ENCODE data around the gene PYGB. TPM values are rescaled to one million over a fixed set of nuclear protein-coding genes. Genes with fewer than 3 reads are reported as not detected.

Gene PYGB
- total RNA-seq, 1 donor from 2014 or later, result 57.9 TPM

DNA sequence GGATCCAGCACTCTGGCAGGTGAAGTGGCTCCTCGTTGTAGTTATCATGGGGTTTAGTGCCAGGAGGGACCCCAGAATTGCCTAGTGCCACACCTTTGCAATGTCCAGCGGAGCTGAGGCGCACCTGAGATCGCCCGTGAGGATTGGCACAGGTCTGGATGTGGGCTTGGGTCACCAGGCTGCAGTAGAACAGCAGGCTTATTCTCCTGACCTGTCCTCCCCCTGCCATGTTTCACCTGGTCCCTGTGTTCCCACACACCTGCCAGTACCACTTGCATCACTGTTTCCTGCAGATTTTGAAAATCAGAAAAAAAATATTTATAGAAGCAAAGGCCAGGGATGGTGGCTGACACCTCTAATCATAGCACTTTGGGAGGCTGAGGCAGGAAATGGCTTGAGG is 35.6 kb upstream of the PYGB start:
- TF ChIP-seq, protein P1, sequence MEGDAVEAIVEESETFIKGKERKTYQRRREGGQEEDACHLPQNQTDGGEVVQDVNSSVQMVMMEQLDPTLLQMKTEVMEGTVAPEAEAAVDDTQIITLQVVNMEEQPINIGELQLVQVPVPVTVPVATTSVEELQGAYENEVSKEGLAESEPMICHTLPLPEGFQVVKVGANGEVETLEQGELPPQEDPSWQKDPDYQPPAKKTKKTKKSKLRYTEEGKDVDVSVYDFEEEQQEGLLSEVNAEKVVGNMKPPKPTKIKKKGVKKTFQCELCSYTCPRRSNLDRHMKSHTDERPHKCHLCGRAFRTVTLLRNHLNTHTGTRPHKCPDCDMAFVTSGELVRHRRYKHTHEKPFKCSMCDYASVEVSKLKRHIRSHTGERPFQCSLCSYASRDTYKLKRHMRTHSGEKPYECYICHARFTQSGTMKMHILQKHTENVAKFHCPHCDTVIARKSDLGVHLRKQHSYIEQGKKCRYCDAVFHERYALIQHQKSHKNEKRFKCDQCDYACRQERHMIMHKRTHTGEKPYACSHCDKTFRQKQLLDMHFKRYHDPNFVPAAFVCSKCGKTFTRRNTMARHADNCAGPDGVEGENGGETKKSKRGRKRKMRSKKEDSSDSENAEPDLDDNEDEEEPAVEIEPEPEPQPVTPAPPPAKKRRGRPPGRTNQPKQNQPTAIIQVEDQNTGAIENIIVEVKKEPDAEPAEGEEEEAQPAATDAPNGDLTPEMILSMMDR (IDR thresholded peaks at IDR 0.05; ENCODE audit: unreplicated experiment), result no peak
- peaks cover 14% of the 10 kb centered on the region for H3K36me3 Mint-ChIP-seq (ENCODE audit: low read depth, unreplicated experiment)
- peaks cover 4% of the 10 kb centered on the region for H3K27me3 Mint-ChIP-seq (ENCODE audit: unreplicated experiment)
- H3K4me1 Mint-ChIP-seq (ENCODE audit: unreplicated experiment), result no peaks in the 10 kb centered on the region
- H3K27ac Mint-ChIP-seq (ENCODE audit: unreplicated experiment), result no peak overlapping the region
- DNase-seq (ENCODE audit: low spot score), result no peak
- no peaks in the 10 kb centered on the region for H3K9me3 Mint-ChIP-seq (ENCODE audit: unreplicated experiment)
- H3K4me3 Mint-ChIP-seq (ENCODE audit: unreplicated experiment), result no peak overlapping the region

DNA sequence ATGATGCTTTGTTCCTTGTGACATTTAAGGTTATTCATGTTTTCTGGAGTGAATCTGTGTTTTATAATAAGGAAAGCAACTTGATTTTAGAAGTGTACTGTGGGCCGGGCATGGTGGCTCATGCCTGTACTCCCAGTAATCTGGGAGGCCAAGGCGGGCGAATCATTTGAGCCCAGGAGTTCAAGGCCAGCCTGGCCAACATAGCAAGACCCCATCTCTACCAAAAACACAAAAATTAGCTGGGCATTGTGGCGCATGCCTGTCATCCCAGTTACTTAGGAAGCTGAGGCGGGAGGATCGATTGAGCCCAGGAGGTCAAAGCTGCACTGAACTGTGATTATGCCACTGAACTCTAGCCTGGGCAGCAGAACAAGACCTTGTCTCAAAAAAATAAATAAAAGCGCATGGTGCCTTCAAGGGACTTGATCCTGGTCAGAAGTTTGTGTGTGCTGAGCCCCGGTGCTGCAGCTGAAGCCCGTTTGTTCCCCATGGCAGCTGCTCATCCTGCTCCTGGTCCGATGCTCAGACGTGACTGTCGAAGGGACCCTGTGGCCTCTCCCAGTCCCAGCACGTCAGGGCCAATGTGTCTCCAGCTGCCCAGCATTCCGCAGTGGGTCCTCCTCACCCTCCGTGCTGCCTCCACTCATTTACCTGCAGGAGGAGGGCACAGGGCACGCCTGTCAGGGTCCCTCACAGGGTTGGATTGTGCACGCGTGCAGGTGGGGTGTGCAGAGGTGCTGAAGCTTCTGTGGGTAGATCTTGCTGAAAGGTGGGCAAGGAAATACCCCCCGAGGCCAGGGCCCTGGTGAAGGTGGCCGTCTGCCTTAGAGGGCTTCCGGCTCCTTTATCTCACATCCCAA is 34.1 kb upstream of the PYGB start:
- TF ChIP-seq, protein P1 (IDR thresholded peaks at IDR 0.05; ENCODE audit: unreplicated experiment), result no peak

GRCh38 chr20:25214426-25214790 is 33.5 kb upstream of the PYGB start:
- H3K36me3 Mint-ChIP-seq (ENCODE audit: low read depth, unreplicated experiment), result peaks cover 14% of the 10 kb centered on the region
- peaks cover 8% of the 10 kb centered on the region for H3K27me3 Mint-ChIP-seq (ENCODE audit: unreplicated experiment)
- no peak overlapping the region for H3K4me3 Mint-ChIP-seq (ENCODE audit: unreplicated experiment)
- TF ChIP-seq, protein P1 (IDR thresholded peaks at IDR 0.05; ENCODE audit: unreplicated experiment), result no peak
- DNase-seq (ENCODE audit: low spot score), result no peak
- no peak overlapping the region for H3K27ac Mint-ChIP-seq (ENCODE audit: unreplicated experiment)
- H3K9me3 Mint-ChIP-seq (ENCODE audit: unreplicated experiment), result no peaks in the 10 kb centered on the region
- no peaks in the 10 kb centered on the region for H3K4me1 Mint-ChIP-seq (ENCODE audit: unreplicated experiment)

More for the DNA sequence above, 34.1 kb upstream of the PYGB start:
- Mint-ChIP-seq H3K4me1 (ENCODE audit: unreplicated experiment) (no peaks in the 10 kb centered on the region), H3K36me3 (ENCODE audit: low read depth, unreplicated experiment) (peaks cover 14% of the 10 kb centered on the region), H3K4me3 (ENCODE audit: unreplicated experiment) (no peak overlapping the region), H3K27me3 (ENCODE audit: unreplicated experiment) (peaks cover 8% of the 10 kb centered on the region), H3K9me3 (ENCODE audit: unreplicated experiment) (no peaks in the 10 kb centered on the region), H3K27ac (ENCODE audit: unreplicated experiment) (no peak overlapping the region)
- no peak for DNase-seq (ENCODE audit: low spot score)

GRCh38 chr20:25214819-25215218 is 33.1 kb upstream of the PYGB start:
- TF ChIP-seq, protein P1 (IDR thresholded peaks at IDR 0.05; ENCODE audit: unreplicated experiment), result no peak

DNA sequence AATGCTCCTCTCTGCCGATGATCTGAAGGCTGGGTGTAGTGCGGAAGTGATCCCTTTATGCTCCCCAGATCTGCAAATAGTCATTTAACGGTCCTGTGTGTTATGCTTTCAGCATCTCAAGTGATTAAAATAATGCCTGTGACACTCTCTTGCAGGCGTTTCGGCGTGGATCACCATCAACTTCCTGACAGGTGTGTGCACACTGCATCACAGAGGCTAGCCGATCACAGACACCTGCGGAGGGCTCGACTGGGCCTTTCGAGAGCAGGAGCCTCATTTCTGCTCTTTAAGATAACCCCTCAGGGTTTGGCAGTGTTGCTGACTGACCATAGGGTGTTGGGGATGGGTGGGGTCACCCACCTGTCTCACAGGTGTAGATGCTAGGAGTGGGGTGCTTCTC is 32.4 kb upstream of the PYGB start:
- no peak overlapping the region for H3K27ac Mint-ChIP-seq (ENCODE audit: unreplicated experiment)
- no peak for DNase-seq (ENCODE audit: low spot score)
- no peaks in the 10 kb centered on the region for H3K4me1 Mint-ChIP-seq (ENCODE audit: unreplicated experiment)
- no peaks in the 10 kb centered on the region for H3K9me3 Mint-ChIP-seq (ENCODE audit: unreplicated experiment)
- H3K27me3 Mint-ChIP-seq (ENCODE audit: unreplicated experiment), result peaks cover 10% of the 10 kb centered on the region
- no peak overlapping the region for H3K4me3 Mint-ChIP-seq (ENCODE audit: unreplicated experiment)
- TF ChIP-seq, protein P1 (IDR thresholded peaks at IDR 0.05; ENCODE audit: unreplicated experiment), result no peak
- peaks cover 14% of the 10 kb centered on the region for H3K36me3 Mint-ChIP-seq (ENCODE audit: low read depth, unreplicated experiment)

More at GRCh38 chr20:25214819-25215218, 33.1 kb upstream of the PYGB start:
- Mint-ChIP-seq H3K27ac (ENCODE audit: unreplicated experiment) (no peak overlapping the region), H3K27me3 (ENCODE audit: unreplicated experiment) (peaks cover 10% of the 10 kb centered on the region), H3K9me3 (ENCODE audit: unreplicated experiment) (no peaks in the 10 kb centered on the region), H3K36me3 (ENCODE audit: low read depth, unreplicated experiment) (peaks cover 14% of the 10 kb centered on the region), H3K4me1 (ENCODE audit: unreplicated experiment) (no peaks in the 10 kb centered on the region), H3K4me3 (ENCODE audit: unreplicated experiment) (no peak overlapping the region)
- no peak for DNase-seq (ENCODE audit: low spot score)
